ENCODE data around the gene FDXR. TPM values are rescaled to one million over a fixed set of nuclear protein-coding genes. Genes with fewer than 3 reads are reported as not detected.

FDXR gene
- total RNA-seq, 1 experiment from 2014 or later, result 29.7 TPM

- no TSS peak for BruUV-seq (replicated peaks)
- no peak for DNase-seq (ENCODE audit: unreplicated experiment)
- peaks cover 4% of the 10 kb centered on the region for H3K36me3 Mint-ChIP-seq (ENCODE audit: insufficient read depth, unreplicated experiment)
- H3K4me3 Mint-ChIP-seq (ENCODE audit: unreplicated experiment), result no peak overlapping the region
- H3K27me3 Mint-ChIP-seq (ENCODE audit: insufficient read depth, unreplicated experiment), result no peaks in the 10 kb centered on the region
- H3K27ac Mint-ChIP-seq (ENCODE audit: low read depth, unreplicated experiment), result no peak overlapping the region
- no peaks in the 10 kb centered on the region for H3K4me1 Mint-ChIP-seq (ENCODE audit: insufficient read depth, unreplicated experiment)
- ChIA-PET CTCF (no interaction called here), POLR2A (no interaction called here)
- H3K9me3 Mint-ChIP-seq (ENCODE audit: unreplicated experiment), result no peaks in the 10 kb centered on the region
- intact Hi-C loops (cut with micrococcal nuclease), result no loop called here
- no peak for TF ChIP-seq CTCF (IDR thresholded peaks at IDR 0.05; ENCODE audit: unreplicated experiment)
Observed at GRCh38 chr17:74814453-74814852, 58.3 kb downstream of the FDXR start.

Other genes starting within 250 kb of the FDXR start
- not detected in 2 replicates for gene CD300E, start 249.3 kb downstream of the FDXR start, total RNA-seq (2022)
- not detected in 2 replicates for gene CD300LF, start 160.1 kb downstream of the FDXR start, total RNA-seq (2022)
- not detected in 2 replicates for gene RAB37, start 135.7 kb downstream of the FDXR start, total RNA-seq (2022)
- gene NHERF1, start 124.4 kb downstream of the FDXR start, total RNA-seq (2022), result 23.9 and 25.3 TPM in 2 replicates
- 58.1 and 64.8 TPM in 2 replicates for gene NAT9, start 96.6 kb downstream of the FDXR start, total RNA-seq (2022)
- 0.12 and 0.28 TPM in 2 replicates for gene GRIN2C, start 13.1 kb downstream of the FDXR start, total RNA-seq (2022)
- not detected in 2 replicates for gene FADS6, start 20.6 kb upstream of the FDXR start, total RNA-seq (2022)
- gene USH1G, start 50.3 kb upstream of the FDXR start, total RNA-seq (2022), result not detected in 2 replicates
- gene OTOP2, start 51.3 kb upstream of the FDXR start, total RNA-seq (2022), result not detected in 2 replicates
- gene OTOP3, start 62.9 kb upstream of the FDXR start, total RNA-seq (2022), result not detected in 2 replicates
- gene HID1, start 99.8 kb upstream of the FDXR start, total RNA-seq (2022), result 3.2 and 7.0 TPM in 2 replicates
- 3.4 and 4.1 TPM in 2 replicates for gene CDR2L, start 114.6 kb upstream of the FDXR start, total RNA-seq (2022)
- gene MRPL58, start 139.7 kb upstream of the FDXR start, total RNA-seq (2022), result 56.5 and 71.2 TPM in 2 replicates
- 362 and 455 TPM in 2 replicates for gene ATP5PD, start 174.0 kb upstream of the FDXR start, total RNA-seq (2022)
- gene KCTD2, start 174.2 kb upstream of the FDXR start, total RNA-seq (2022), result 11.9 and 12.8 TPM in 2 replicates
- 26.0 and 33.1 TPM in 2 replicates for gene SLC16A5, start 215.0 kb upstream of the FDXR start, total RNA-seq (2022)
- gene ARMC7, start 237.0 kb upstream of the FDXR start, total RNA-seq (2022), result 9.3 and 13.3 TPM in 2 replicates

All from MCF 10A (cell line).